ENCODE results near the gene L3HYPDH. TPM values are rescaled to one million over a fixed set of nuclear protein-coding genes. Genes with fewer than 3 reads are reported as not detected.

The L3HYPDH gene
- total and polyA plus RNA-seq, 2 donors (not counting 3 experiments of a cell fraction or from before 2014, with no cell fraction given): 26.2 to 30.2 TPM

DNA sequence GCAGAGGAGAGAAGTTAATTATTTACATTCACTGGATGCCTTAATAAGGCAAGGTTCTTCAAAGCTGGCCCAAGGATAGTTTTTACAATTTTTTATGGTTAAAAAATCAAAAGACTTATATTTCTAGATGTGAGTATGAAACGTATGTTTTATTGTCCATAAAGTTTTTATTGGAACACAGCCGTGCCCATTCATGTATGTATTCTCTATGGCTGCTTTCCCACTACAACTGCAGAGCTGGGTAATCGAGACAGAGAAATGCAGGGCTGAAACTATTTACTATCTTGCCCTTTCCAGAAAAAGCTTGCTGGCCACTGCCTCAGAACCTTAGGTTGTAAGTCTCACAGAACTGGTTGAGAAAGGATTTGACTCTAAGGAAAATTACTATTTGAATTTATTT lies 16.5 kb upstream of the L3HYPDH start:
- no peaks in the 10 kb centered on the region for H3K27me3 ChIP-seq (ENCODE audit: control insufficient read depth in 2 of 2, insufficient read depth in 2 of 2, low read length in 2 of 2)
- BruUV-seq (replicated peaks): no TSS peak
- DNase-seq (ENCODE audit: low read depth, low spot score): no peak
- no peaks in the 10 kb centered on the region for H3K9me3 ChIP-seq (replicated peaks; ENCODE audit: control insufficient read depth, insufficient read depth, low read length)
- H3K79me2 ChIP-seq (ENCODE audit: control insufficient read depth, insufficient read depth, low read length): no peaks in the 10 kb centered on the region
- H3K4me2 ChIP-seq (ENCODE audit: insufficient read depth, low read length): no peak overlapping the region
- CTCF ChIA-PET: interaction anchor here (0.9 to 1.3 kb wide), 3 partner anchors 11 to 70 kb away, joined by 3 to 4 read pairs (median 3); no protein-coding TSS in a partner anchor
- peaks cover 0 to 7% of the 10 kb centered on the region in 2 experiments for H3K36me3 ChIP-seq (ENCODE audit: control insufficient read depth in 2 of 2, extremely low read depth in 1 of 2, insufficient read depth in 2 of 2, low read length in 2 of 2)
- dilution Hi-C loops (cut with MboI; ENCODE audit: extremely low pct_ligation_motif_present, low sequenced_read_pairs) (no loop called here), intact Hi-C loops (cut with micrococcal nuclease) (loop anchor here (10.0 kb wide), 1 partner anchor 664 kb away; the partner anchor contains the start of gene DHRS7)
- no peak overlapping the region for H3K27ac ChIP-seq (ENCODE audit: insufficient read depth, low read depth, low read length)
- no peaks in the 10 kb centered on the region for H4K20me1 ChIP-seq (replicated peaks; ENCODE audit: control insufficient read depth, extremely low read depth, insufficient read depth, low read length)
- H3K4me3 ChIP-seq (replicated peaks in 1 of 3; ENCODE audit: insufficient read depth in 1 of 3, low read depth in 1 of 3, low read length in 3 of 3): no peak overlapping the region
- no peak for TF ChIP-seq POLR2A (IDR thresholded peaks at IDR 0.05; ENCODE audit: low read depth, low read length)
- TF ChIP-seq, protein P1, sequence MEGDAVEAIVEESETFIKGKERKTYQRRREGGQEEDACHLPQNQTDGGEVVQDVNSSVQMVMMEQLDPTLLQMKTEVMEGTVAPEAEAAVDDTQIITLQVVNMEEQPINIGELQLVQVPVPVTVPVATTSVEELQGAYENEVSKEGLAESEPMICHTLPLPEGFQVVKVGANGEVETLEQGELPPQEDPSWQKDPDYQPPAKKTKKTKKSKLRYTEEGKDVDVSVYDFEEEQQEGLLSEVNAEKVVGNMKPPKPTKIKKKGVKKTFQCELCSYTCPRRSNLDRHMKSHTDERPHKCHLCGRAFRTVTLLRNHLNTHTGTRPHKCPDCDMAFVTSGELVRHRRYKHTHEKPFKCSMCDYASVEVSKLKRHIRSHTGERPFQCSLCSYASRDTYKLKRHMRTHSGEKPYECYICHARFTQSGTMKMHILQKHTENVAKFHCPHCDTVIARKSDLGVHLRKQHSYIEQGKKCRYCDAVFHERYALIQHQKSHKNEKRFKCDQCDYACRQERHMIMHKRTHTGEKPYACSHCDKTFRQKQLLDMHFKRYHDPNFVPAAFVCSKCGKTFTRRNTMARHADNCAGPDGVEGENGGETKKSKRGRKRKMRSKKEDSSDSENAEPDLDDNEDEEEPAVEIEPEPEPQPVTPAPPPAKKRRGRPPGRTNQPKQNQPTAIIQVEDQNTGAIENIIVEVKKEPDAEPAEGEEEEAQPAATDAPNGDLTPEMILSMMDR (IDR thresholded peaks at IDR 0.05; ENCODE audit: extremely low read depth in 1 of 2, insufficient read depth in 1 of 2, low read depth in 1 of 2, low read length in 2 of 2): no peak
- TF ChIP-seq GATA2 (IDR thresholded peaks at IDR 0.05; ENCODE audit: insufficient read depth, insufficient read length, low read depth, low read length): no peak
- no peak for TF ChIP-seq JUN (IDR thresholded peaks at IDR 0.05; ENCODE audit: borderline replicate concordance, insufficient read depth, insufficient read length, low read depth)
- TF ChIP-seq MYC (IDR thresholded peaks at IDR 0.05; ENCODE audit: low read depth, low read length): no peak
- no peak for TF ChIP-seq POLR2AphosphoS5 (IDR thresholded peaks at IDR 0.05; ENCODE audit: insufficient read depth, low read depth, low read length)
- TF ChIP-seq, protein P2, sequence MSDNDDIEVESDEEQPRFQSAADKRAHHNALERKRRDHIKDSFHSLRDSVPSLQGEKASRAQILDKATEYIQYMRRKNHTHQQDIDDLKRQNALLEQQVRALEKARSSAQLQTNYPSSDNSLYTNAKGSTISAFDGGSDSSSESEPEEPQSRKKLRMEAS (IDR thresholded peaks at IDR 0.05; ENCODE audit: insufficient read depth, insufficient read length): no peak
- TF ChIP-seq EZH2 (IDR thresholded peaks at IDR 0.05; ENCODE audit: borderline replicate concordance, low read depth, low read length, severe bottlenecking): no peak
- TF ChIP-seq FOS (IDR thresholded peaks at IDR 0.05; ENCODE audit: borderline replicate concordance, insufficient read depth, low read length): no peak
- H3K4me1 ChIP-seq (ENCODE audit: control insufficient read depth, extremely low read depth, insufficient read depth, low read length): no peaks in the 10 kb centered on the region
- no peak overlapping the region for H3K9ac ChIP-seq (replicated peaks; ENCODE audit: extremely low read depth, insufficient read depth, low read length)
- no peak for FAIRE-seq
- H3K9me1 ChIP-seq (replicated peaks; ENCODE audit: control insufficient read depth, extremely low read depth, insufficient read depth, low read length): no peaks in the 10 kb centered on the region
- H2AFZ ChIP-seq (ENCODE audit: low read depth, low read length): no peak overlapping the region
- POLR2A ChIA-PET: no interaction called here

Measured in endothelial cell of umbilical vein (primary cell).